Activated naive CD4-positive, alpha-beta T cell treated with anti-CD3 and anti-CD28 coated beads, Interleukin-2, amount 10 ng/mL, durations not matched to agents 7 days and 5 days (primary cell): Measurements from ENCODE around the gene PLEKHM2.

Experiments used
- CTCF ChIA-PET: fragments of 350-600 bp; sonication (Branson Sonifier 250); formaldehyde crosslinking; loops from one replicate; lab custom pipeline; 2021; ENCODE audit warnings: antibody characterized with exemption; lab: Charles Lee
- DNase-seq: peaks from one replicate; pipeline ENCODE4 v3.0.0-alpha.2; 2020
- H3K27ac Mint-ChIP-seq: one replicate; pipeline ENCODE4 v1.8.0; 2021; ENCODE audit warnings: mild to moderate bottlenecking, moderate library complexity, mixed read lengths
- H3K27me3 Mint-ChIP-seq: one replicate; pipeline ENCODE4 v1.8.0; 2021; ENCODE audit warnings: mild to moderate bottlenecking, mixed read lengths
- H3K36me3 Mint-ChIP-seq: one replicate; pipeline ENCODE4 v1.8.0; 2021; ENCODE audit warnings: mixed read lengths
- H3K4me1 Mint-ChIP-seq: one replicate; pipeline ENCODE4 v1.8.0; 2021; ENCODE audit warnings: mixed read lengths
- H3K4me3 Mint-ChIP-seq: one replicate; pipeline ENCODE4 v1.8.0; 2021; ENCODE audit warnings: mild to moderate bottlenecking, moderate library complexity, mixed read lengths
- H3K9me3 Mint-ChIP-seq: one replicate; pipeline ENCODE4 v1.8.0; 2021; ENCODE audit warnings: mixed read lengths

The PLEKHM2 gene

DNA sequence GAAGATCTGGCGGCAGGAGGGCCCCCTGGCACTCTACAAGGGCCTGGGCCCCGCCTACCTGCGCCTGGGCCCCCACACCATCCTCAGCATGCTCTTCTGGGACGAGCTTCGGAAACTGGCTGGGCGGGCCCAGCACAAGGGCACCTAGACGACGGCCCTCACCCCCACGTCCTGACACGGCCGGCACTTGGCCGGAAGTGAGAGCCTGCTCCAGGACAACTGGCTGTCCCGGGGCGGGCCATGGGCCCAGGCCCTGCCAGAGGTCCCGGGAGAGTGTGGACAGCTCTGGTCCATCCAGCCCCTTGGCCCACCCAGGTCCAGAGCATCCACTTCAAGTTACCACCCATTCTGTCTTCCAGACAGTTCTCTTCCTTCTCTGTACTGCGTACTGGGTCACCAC, 55.1 kb downstream of the PLEKHM2 start:
- no peaks in the 10 kb centered on the region for H3K36me3 Mint-ChIP-seq
- DNase-seq: no peak
- H3K27ac Mint-ChIP-seq: no peak overlapping the region
- peaks cover 6% of the 10 kb centered on the region for H3K27me3 Mint-ChIP-seq
- H3K4me3 Mint-ChIP-seq: no peak overlapping the region
- peaks cover 7% of the 10 kb centered on the region for H3K4me1 Mint-ChIP-seq
- no peaks in the 10 kb centered on the region for H3K9me3 Mint-ChIP-seq
- CTCF ChIA-PET: interaction anchor here (1.3 to 5.7 kb wide), 3 partner anchors 17 to 145 kb away, joined by 3 to 60 read pairs (median 6); no protein-coding TSS in a partner anchor

DNA sequence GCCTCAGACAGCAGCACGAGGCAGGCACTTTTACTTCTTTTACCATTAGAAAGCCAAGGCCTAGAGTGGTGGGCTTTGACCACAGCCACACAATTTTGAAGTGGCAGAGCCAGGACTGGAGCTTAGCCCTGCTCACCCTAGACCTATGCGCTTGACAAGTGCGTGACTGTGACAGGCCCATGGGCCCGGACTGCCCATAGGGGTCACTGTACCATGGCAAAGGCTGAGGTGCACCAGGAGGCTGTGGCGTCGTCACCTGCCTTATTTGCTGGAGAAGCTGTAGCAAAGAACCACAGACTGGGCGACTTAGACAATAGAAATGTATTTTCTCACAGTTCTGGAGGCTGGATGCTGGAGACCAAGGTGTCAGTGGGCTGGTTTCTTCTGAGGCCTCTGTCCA, 55.6 kb downstream of the PLEKHM2 start:
- Mint-ChIP-seq H3K9me3 (no peaks in the 10 kb centered on the region), H3K27ac (no peak overlapping the region), H3K4me1 (peaks cover 7% of the 10 kb centered on the region), H3K36me3 (no peaks in the 10 kb centered on the region), H3K27me3 (peaks cover 10% of the 10 kb centered on the region), H3K4me3 (no peak overlapping the region)
- CTCF ChIA-PET: interaction anchor here (1.3 to 5.7 kb wide), 4 partner anchors 16 to 145 kb away, joined by 3 to 60 read pairs (median 5); no protein-coding TSS in a partner anchor
- DNase-seq: no peak

DNA sequence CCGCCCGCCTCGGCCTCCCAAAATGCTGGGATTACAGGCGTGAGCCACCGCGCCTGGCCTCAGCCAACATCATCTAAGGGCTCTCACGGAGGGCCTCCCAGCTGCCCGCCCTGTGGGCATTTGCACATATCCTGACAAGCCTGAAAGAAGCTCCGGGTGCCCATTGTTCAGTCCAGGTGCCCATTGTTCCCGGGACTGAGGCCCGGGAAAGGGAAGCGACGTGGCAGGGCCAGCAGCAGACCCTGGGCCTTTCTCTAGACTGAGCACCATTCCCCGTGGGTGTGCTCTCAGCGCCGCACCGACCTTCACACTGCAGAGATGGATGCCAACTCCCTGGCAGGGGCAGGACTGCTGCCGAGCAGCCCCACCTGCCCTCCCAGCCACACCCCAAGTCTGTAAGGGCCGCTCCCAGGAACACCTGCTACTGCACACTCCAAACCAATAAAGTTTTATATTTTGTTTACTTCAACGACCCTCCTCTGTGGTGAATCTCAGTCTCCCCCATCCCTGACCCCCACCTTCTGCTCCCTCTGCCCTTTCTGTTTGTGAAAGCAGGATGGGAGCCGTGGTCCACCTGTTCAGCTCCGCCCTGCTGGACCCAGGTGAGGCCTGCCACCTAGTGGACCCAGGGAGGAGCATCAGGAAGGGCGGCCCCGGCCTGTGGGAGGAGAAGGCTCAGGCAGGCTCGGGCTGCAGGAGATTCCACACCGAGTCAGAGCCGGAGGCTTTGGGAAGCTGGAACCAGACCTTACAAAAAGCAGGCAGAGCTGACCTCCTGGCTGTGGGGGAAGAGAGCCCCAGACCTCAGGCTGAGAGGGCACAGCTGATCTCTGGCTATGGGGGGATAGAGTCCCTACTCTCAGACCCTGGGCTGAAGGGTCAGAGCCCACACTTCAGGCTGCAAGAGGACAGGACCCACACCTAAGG, 57.1 kb downstream of the PLEKHM2 start:
- peak; percentile 84 for DNase-seq
- Mint-ChIP-seq H3K27ac (no peak overlapping the region), H3K9me3 (no peaks in the 10 kb centered on the region), H3K36me3 (no peaks in the 10 kb centered on the region), H3K4me3 (no peak overlapping the region), H3K27me3 (peaks cover 18% of the 10 kb centered on the region), H3K4me1 (peaks cover 7% of the 10 kb centered on the region)
- CTCF ChIA-PET: interaction anchor here (0.7 to 5.7 kb wide), 12 partner anchors 10 to 152 kb away, joined by 3 to 60 read pairs (median 4); a partner anchor contains a TSS

DNA sequence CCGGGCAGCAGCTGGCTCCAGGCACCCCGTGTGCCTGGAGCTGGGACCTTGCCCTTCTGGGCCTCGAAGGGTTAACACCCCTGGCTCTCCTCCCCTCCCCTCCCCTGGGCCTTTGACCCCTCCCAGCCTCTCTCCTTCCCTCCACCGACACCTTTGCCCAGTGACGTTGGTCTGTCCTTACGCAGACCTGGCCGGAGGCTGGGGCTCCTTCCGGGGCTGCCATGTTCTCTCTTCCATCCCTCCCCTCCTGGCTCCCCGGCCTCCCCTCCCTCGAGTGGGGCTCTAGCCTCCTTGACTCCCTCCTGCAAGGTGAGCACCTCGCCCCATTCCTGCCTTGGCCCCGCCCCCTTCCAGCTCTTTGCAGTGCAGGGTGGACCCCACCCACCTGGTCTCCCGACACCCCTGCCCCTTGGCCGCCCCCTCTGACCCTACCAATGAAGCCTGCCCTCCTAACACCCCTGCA, 58.2 kb downstream of the PLEKHM2 start, which contains the start of gene TMEM82:
TSS of gene TMEM82 (plus strand) at position 161 of the 463 bp plus-strand sequence. CDS start at position 222, 61 bp downstream.
- H3K4me1 Mint-ChIP-seq: peaks cover 7% of the 10 kb centered on the region
- no peaks in the 10 kb centered on the region for H3K36me3 Mint-ChIP-seq
- no peak for DNase-seq
- H3K27me3 Mint-ChIP-seq: peaks cover 18% of the 10 kb centered on the region
- CTCF ChIA-PET: interaction anchor here (5.7 kb wide), 1 partner anchor 148 kb away, joined by 60 read pairs; no protein-coding TSS in a partner anchor
- no peak within 1 kb of the TSS for H3K4me3 Mint-ChIP-seq
- H3K27ac Mint-ChIP-seq: no peak within 1 kb of the TSS
- H3K9me3 Mint-ChIP-seq: no peaks in the 10 kb centered on the region

DNA sequence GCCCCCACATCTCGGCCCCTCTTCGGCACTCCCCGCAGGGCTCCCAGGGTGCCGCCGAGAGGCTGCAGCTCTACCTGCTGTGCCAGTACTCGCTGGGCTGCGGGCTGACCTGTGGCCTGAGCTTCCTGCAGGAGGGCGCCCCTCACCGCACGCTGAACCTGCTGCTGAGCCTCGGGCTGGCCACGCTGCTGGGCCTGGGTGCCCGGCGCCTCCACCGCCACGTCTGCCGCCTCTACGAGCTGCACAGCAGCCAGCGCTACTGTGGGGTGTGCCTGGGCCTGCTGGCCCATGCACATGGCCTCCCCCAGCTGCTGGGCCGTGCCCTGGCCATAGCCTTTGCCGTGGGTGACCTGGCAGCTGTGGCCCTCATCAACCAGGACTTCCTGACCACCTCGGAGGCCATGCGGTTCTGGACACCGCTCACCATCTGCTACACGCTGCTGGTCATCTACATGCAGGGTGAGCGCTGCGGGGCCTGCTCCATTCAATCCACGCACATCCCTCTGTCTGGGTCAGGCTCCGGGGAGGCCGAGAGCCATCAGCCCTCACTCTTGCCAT, 60.1 kb downstream of the PLEKHM2 start:
- no peak for DNase-seq
- CTCF ChIA-PET: no interaction called here
- peaks cover 7% of the 10 kb centered on the region for H3K4me1 Mint-ChIP-seq
- H3K27me3 Mint-ChIP-seq: peaks cover 19% of the 10 kb centered on the region
- H3K4me3 Mint-ChIP-seq: no peak overlapping the region
- H3K36me3 Mint-ChIP-seq: no peaks in the 10 kb centered on the region
- H3K9me3 Mint-ChIP-seq: no peaks in the 10 kb centered on the region
- no peak overlapping the region for H3K27ac Mint-ChIP-seq

DNA sequence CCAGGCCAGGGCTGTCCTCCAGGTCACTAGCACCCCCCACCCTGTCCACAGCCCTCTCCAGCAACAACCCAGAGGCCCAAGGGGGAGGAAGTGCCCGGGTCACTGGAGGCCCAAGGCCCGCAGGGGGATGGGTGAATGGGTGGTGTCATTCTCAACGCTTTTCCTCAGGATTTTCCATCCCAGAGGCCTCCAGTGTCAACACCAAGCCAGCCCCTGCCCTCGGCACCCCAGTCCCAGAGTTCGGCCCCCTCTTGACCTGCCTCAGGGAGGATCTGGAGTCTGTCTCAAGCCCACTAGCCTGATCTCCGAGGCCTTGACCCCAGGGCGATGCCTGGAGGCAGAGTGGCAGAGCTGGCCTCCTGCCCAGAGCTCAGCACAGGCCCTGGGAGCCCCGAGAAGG, 63.3 kb downstream of the PLEKHM2 start:
- DNase-seq: no peak
- Mint-ChIP-seq H3K4me1 (no peaks in the 10 kb centered on the region), H3K36me3 (no peaks in the 10 kb centered on the region), H3K9me3 (no peaks in the 10 kb centered on the region), H3K4me3 (no peak overlapping the region), H3K27me3 (peaks cover 31% of the 10 kb centered on the region), H3K27ac (no peak overlapping the region)
- CTCF ChIA-PET: no interaction called here

DNA sequence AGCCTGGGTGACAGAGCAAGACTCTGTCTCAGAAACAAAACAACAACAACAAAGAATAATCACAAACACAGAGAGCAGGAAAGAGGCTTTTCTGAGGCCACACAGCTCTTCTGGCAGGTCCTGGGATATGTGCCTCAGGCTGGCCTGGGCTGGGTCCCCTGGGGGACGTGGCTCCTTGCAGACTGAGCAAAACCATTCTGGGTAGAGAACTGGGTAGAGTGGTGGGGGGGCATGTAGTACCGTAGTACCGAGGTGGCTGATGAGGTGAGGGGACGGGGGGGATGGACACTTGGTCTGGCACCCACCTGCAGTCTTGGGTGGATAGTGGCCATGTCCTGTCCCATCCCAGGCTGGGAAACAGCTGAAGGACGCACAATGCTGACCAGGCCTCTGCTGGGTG, 64.1 kb downstream of the PLEKHM2 start:
- Mint-ChIP-seq H3K4me3 (no peak overlapping the region), H3K9me3 (no peaks in the 10 kb centered on the region), H3K27ac (no peak overlapping the region), H3K27me3 (peaks cover 35% of the 10 kb centered on the region), H3K4me1 (no peaks in the 10 kb centered on the region), H3K36me3 (no peaks in the 10 kb centered on the region)
- CTCF ChIA-PET: interaction anchor here (1.0 kb wide), 1 partner anchor 246 kb away, joined by 3 read pairs; no protein-coding TSS in a partner anchor
- DNase-seq: no peak

DNA sequence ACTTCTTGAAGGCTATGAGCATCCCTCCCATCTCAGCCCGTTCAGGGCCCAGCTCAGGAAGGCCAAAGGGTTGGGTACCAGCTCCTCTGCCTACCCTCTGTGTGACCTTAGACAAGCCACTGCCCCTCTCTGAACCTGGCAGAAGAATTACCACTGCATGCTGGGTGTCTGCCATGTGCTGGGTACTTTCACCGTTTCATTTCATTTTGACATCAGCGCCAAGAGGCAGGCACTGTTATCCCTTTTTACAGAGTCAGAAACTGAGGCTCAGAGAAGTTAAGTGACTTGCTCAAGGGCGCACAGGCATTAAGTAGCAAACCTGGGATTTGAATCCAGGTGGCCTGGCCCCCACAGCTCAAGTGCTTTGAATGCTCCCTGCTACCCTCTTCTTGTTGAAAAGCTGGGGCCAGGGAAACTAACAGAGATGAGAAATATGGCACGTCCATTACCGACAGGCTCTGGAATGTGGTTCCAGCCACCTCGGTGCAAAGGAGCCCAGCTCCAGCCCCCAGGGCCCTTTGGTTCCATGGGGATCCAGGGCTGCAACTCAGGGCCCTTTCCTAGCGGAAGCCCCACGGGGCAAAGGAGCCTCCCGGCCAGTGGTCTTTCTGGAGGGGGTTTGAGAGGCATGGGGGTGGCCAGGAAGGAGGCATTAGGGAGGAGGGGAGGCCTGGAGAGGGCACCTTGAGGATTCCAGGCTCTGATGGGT, 64.7 kb downstream of the PLEKHM2 start:
- Mint-ChIP-seq H3K36me3 (no peaks in the 10 kb centered on the region), H3K4me3 (no peak overlapping the region), H3K9me3 (no peaks in the 10 kb centered on the region), H3K4me1 (no peaks in the 10 kb centered on the region), H3K27me3 (peaks cover 41% of the 10 kb centered on the region), H3K27ac (no peak overlapping the region)
- CTCF ChIA-PET: interaction anchor here (1.0 kb wide), 1 partner anchor 246 kb away, joined by 3 read pairs; no protein-coding TSS in a partner anchor
- DNase-seq: no peak

DNA sequence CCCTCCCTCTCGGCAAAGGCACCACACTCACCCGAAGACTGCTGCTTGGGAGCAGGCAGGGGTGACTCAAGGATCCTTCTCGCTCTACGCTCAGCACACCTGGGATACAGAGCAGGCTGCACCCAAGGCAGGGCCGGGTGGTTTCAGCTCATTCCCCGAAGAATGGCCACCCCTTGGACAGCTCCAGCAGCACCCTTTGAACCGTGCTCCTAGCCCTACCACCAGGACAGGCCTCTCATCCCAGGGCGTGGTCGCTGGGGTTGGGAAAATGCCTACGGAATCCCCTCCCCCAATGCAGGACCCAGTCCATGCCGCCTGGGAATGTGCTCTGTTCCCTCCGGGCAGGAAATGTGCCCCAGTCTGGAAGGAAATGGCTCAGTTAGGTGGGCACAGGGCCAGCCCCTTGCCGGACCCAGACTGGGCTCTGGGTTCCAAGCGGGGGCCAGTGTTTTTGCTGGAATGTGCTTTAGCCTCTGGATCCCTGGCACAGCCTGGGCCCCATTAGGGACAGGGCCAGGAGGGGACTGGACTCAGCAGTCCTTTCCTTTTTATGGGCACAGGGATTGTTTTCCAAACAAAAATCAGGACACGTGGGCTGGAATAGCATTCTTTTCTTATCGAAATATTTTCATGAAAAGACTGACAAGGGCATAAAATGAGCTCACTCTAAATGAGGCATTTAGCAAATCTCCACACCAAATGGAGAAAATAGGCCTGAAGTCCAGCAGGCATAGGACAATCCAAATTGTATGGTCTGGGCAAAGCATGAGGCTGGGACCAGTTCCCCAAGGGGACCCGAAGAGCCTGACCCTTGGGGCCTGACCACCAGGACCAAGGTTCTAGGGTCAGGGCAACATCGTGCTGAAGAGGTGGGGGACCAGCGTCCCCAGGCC, 65.5 kb downstream of the PLEKHM2 start:
- DNase-seq: no peak
- Mint-ChIP-seq H3K27me3 (peaks cover 41% of the 10 kb centered on the region), H3K36me3 (no peaks in the 10 kb centered on the region), H3K27ac (no peak overlapping the region), H3K4me3 (no peak overlapping the region), H3K4me1 (no peaks in the 10 kb centered on the region), H3K9me3 (no peaks in the 10 kb centered on the region)
- CTCF ChIA-PET: no interaction called here

DNA sequence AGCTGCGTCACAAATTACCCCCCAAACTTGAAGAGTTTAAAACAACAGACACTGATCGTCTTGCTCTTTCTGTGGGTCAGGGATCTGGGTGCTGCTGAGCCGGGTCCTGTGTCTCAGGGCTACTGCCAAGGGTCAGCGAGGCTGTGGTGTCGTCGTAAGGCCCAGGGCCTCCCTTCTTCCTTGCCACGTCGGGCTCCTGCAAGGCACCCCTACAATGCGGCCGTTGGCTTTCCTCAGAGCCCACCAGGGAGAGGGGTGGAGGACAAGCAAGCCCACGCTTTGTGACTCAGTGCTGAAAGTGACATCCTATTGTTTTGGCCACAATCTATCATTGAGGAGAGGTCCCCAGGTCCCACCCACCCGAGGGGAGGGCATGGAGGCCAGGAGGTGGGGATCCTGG, 66.8 kb downstream of the PLEKHM2 start:
- H3K4me3 Mint-ChIP-seq: no peak overlapping the region
- peaks cover 4% of the 10 kb centered on the region for H3K4me1 Mint-ChIP-seq
- no peaks in the 10 kb centered on the region for H3K9me3 Mint-ChIP-seq
- no peaks in the 10 kb centered on the region for H3K36me3 Mint-ChIP-seq
- no peak for DNase-seq
- no peak overlapping the region for H3K27ac Mint-ChIP-seq
- CTCF ChIA-PET: no interaction called here
- H3K27me3 Mint-ChIP-seq: peaks cover 43% of the 10 kb centered on the region

DNA sequence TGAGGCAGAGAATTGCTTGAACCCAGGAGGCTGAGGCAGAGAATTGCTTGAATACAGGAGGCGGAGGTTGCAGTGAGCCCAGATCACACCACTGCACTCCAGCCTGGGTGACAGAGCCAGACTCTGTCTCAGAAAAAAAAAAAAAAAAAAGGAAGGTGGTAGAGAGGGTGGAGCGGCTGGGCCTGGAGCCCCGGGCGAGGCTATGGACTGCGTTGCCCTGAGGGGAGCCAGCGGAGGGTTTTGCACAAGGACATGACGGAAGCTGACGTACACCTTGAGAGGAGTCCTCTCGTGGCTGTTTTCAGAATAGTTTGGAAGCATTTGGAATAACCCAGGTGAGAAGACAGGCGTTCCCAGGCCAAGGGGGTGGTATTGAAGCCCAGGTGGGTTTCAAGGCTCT, 67.6 kb downstream of the PLEKHM2 start:
- no peak overlapping the region for H3K4me3 Mint-ChIP-seq
- peaks cover 11% of the 10 kb centered on the region for H3K4me1 Mint-ChIP-seq
- CTCF ChIA-PET: no interaction called here
- peaks cover 51% of the 10 kb centered on the region for H3K27me3 Mint-ChIP-seq
- no peak overlapping the region for H3K27ac Mint-ChIP-seq
- H3K36me3 Mint-ChIP-seq: no peaks in the 10 kb centered on the region
- no peak for DNase-seq
- no peaks in the 10 kb centered on the region for H3K9me3 Mint-ChIP-seq

DNA sequence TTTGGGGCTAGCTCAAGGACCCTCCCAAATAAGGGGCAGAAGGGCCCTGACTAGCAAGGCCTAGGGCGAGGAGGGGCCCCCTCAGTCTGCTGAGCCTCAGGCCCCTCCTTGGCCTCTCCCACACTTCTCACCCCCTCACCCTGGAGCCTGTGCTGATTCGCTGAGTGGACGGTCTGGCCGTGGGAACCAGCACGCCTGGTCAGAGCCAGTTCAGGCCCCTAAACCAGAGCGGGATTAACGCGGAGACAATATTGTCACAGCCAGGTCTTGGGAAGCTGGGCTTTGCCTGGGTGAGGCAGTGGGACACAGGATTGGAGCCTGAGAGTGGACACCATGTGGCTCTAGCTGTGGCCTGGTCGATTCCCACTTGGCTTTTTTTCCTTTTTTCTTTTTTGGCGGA, 69.7 kb downstream of the PLEKHM2 start:
- Mint-ChIP-seq H3K36me3 (no peaks in the 10 kb centered on the region), H3K4me3 (no peak overlapping the region), H3K9me3 (no peaks in the 10 kb centered on the region), H3K4me1 (peaks cover 21% of the 10 kb centered on the region), H3K27me3 (peaks cover 68% of the 10 kb centered on the region), H3K27ac (no peak overlapping the region)
- DNase-seq: no peak
- CTCF ChIA-PET: interaction anchor here (1.2 kb wide), 1 partner anchor 12 kb away, joined by 3 read pairs; no protein-coding TSS in a partner anchor

DNA sequence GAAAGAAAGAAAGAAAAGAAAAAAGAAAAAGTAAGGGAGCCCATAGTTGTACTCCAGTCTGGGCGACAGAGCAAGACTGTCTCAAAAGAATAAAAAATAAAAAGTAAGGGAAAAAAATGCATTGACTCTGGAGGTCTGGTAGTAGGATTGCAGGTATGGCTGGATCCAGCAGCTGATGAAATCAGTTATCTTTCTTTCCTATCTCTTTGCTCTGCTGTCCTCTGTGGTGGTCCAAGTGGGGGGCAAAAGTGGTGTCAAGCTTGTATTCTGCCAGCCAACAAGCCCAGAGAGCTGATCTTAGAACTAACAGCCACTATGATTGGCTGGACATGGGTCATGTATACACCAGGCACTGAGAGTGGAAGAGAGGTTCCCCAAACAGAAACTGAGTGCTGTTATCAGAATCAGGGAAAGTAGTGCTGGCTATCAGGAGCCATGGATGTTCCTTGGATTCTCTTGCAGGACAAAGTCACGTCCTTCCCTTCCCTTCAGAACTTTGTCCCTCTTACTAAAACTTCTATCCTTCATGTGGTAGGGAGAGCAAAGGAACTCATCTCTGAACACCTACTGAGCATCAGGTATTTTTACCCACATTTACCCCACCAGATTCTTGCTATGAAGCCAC, 71.0 kb downstream of the PLEKHM2 start:
- H3K4me3 Mint-ChIP-seq: no peak overlapping the region
- CTCF ChIA-PET: interaction anchor here (1.0 kb wide), 1 partner anchor 15 kb away, joined by 3 read pairs; no protein-coding TSS in a partner anchor
- no peaks in the 10 kb centered on the region for H3K36me3 Mint-ChIP-seq
- no peaks in the 10 kb centered on the region for H3K9me3 Mint-ChIP-seq
- DNase-seq: no peak
- peaks cover 77% of the 10 kb centered on the region for H3K27me3 Mint-ChIP-seq
- H3K27ac Mint-ChIP-seq: no peak overlapping the region
- H3K4me1 Mint-ChIP-seq: peaks cover 21% of the 10 kb centered on the region
